HG03097 (cell line): ENCODE data around the gene COL18A1.
"Not testable (repeated sequence)": the region's sequence is repeated elsewhere in the genome, so short reads cannot be mapped to it uniquely, and the experiment has no call there.

Source experiments
- ATAC-seq: cut with Tn5 transposase; IDR thresholded peaks from one replicate; pipeline ENCODE4 v1.9.1; 2021; ENCODE audit not compliant: unreplicated experiment, low FRiP score

The COL18A1 gene

DNA sequence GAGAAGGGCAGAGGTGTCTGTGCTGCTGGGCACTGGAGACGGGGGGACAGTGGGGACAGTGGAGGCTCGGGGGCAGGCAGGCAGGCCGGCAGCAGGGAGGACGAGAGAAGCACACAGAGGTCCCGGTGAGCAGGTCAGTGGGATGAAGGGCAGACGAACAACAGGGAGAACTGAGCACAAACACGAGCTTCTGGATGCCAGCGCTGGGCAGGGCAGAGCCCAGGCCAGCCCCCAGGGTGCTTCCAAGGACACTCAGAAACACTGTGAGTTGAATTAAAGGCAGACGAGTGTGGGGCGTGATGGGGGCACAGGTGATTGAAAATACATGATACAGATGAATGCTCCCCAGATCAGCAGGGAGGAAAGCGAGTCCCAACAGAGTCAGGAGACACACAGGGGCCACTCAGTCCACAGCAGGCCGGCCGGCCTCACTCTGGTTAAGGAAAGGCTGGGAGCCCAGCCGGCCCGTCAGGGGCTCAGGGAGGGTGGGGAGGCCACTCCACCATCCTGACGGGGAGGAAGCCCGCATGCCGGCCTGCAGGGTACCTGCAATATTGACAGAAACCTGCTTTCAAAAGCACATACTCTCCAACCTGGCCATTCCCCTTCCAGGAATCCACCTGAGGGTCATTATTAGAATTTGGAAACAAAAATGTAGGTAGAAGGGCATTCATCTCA lies 123.2 kb downstream of the COL18A1 start:
- no peak for ATAC-seq

DNA sequence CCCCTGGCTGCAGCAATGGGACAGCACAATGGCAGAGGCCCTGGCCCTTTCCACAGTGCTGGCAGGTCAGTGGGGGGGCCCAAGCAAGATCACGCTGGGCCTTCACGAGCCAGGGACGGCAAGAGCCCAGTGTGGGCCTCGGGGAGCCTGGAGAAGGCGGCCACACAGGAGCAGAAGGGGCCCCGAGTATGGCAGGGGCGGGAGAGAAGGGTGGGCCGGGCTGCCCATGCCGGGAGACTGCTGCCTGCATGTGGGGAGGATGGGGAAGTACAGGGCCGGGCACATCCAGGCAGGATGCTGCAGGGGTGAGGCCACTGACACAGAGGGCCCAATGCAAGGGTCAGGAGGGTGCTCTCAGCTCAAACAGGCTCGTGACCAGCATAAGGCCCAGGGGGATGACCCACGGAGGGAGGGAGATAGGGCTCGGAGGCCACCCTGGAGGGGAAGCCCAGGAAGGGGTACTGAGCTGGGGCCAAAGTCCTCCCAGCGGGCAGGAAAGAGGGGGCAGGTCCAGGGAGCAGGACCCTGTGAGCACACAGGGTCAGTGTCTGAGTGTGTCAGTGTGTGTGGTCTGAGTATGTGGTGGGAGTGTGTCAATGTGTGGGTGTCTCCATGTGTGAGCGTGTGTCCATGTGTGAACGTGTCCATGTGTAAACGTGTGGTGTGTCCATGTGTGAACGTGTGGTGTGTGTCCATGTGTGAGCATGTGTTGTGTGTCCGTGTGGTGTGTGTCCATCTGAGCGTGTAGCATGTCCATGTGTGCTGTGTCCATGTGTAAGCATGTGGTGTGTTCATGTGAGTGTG lies 124.2 kb downstream of the COL18A1 start:
- ATAC-seq = no peak

DNA sequence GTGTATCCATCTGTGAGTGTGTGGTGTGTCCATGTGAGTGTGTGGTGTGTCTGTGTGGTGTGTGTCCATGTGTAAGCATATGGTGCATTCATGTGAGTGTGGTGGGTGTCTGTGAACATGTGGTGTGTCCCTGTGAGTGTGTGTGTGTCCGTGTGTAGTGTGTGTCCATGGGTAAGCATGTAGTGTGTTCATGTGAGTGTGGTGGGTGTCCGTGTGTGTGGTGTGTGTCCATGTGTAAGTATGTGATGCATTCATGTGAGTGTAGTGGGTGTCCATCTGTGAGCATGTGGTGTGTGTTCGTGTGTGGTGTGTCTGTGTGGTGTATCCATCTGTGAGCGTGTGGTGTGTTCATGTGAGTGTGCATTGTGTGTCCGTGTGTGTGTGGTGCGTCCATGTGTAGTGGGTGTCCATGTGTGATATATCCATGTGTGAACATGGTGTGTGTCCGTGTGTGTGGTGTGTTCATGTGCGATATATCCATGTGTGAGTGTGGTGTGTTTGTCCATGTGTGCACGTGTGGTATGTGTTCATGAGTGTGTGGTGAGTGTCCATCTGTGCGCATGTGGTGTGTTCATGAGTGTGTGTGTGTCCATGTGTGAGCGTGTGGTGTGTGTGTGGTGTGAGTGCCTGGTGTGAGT lies 124.9 kb downstream of the COL18A1 start:
- no peak for ATAC-seq

DNA sequence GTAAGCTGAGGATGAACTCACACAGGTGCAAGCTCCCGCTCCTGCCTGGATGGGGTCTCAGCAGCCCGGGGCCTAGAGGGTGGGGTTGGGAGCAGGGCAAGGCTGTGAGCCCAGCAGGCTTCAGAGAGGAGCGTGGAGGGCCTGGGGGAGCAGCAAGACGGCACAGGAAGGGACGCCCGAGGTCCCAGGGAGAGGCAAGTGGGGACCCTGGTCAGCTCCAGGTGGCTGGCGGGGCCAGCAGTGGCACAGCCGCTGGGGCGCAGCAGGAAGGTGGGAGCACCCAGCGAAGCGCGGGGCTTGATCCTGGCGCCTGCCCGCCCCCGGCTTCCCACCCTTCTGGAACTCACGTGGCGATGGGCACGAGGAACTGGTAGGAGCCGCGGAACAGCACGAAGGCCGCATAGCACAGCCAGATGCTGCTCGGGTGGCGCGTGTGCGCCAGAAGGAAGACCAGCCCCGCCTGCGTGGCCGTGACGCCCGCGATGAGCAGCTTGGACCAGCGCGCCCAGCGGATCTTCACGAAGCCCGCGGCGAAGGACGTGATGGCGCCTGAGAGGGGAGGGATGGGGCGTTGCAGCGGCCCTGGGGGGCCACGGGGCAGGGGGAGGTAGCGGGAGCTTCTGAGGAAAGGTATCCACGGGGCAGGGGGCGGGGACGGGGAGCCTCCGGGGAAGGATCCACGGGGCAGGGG lies 125.6 kb downstream of the COL18A1 start:
- ATAC-seq = no peak

DNA sequence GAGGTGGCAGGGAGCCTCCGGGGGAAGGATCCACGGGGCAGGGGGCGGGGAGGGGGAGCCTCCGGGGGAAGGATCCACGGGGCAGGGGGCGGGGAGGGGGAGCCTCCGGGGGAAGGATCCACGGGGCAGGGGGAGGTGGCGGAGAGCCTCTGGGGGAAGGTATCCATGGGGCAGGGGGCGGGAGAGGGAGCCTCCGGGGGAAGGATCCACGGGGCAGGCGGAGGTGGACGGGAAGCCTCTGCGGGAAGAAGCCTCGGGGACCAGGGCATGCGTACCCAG lies 126.1 kb downstream of the COL18A1 start:
- not testable (repeated sequence) for ATAC-seq

DNA sequence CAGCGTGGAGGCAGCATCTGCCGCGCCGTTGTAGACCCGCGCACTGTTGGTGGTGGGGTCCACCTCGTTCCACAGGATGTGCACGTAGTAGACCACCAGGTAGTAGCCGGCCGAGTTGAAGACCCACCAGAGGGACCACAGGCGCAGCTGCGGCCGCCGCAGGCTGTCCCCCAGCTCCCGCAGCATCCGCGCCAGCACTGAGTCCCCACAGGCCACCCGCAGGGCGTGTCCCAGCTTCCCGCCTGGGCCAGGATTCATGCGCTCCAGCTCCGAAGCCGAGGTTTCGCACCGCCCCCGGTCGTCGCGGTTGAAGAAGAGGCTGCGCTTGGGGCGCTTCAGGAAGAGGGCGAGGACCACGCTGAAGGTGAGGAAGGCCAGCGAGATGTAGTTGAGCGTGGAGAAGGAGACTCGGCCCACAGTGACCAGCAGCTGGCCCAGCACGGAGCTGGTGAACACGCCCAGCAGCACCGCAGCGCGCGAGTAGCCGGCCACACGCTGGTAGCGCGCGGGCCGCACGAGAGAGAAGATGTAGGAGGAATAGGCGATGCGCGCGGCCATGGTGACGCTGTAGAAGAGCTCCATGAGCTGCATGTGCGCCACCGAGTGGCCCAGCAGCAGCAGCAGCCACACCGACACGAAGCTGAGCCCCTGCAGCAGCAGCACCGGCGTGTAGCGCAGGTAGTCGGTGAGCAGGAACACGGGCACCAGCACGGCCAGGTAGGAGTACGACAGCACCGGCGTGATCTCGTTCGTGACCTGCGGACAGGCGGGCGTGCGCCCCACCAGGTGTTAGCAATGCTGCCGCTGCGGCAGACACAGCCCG lies 126.6 kb downstream of the COL18A1 start:
- no peak for ATAC-seq

DNA sequence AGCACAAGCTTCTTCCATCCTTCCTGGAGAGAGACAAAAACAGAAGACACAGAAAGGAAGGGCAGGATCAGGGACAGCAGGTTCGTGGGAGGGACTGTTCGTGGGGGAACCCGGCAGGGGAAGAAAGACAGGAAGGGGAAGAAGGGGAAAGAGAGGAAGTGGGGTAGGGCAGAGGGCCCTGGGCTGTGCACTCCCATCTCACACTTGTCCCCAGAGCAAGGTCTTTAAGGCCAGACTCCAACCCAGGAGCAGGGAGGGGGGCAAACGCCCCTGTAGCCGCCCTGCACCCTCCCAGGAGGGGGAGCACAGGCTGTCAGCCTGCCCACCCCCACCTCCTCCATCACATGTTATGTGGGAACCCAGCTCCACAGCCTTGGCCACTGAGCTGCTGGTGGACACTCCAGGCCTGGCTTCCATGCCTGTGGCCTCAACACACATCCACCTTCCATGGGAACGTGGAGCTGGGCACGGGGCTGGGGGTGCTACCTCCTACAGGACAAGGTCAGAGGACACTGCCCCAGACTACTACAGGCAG lies 127.9 kb downstream of the COL18A1 start:
- no peak for ATAC-seq

DNA sequence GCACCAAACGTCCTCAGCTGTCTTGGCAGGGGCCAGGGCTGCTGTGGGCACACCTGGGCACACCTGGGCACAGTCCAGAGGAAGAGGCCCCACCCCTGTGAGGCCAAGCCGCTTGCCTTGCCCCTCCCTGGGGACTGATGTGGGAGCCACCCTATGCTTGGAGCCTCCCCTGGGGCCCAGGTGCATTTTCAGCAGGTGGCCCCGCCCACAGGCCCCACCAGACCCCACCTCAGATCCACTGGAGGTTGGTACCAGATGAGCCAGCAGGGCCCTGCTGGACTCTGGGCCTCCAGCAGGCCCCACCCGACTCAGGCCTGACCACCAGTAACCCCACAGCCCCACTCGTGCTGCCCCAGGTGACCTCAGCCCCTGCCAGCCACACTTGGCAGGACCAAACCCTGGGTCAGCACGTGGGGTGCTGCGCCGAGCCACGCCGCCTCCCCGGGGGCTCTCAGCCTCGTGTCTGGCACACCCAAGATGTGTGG lies 128.4 kb downstream of the COL18A1 start:
- ATAC-seq = no peak

DNA sequence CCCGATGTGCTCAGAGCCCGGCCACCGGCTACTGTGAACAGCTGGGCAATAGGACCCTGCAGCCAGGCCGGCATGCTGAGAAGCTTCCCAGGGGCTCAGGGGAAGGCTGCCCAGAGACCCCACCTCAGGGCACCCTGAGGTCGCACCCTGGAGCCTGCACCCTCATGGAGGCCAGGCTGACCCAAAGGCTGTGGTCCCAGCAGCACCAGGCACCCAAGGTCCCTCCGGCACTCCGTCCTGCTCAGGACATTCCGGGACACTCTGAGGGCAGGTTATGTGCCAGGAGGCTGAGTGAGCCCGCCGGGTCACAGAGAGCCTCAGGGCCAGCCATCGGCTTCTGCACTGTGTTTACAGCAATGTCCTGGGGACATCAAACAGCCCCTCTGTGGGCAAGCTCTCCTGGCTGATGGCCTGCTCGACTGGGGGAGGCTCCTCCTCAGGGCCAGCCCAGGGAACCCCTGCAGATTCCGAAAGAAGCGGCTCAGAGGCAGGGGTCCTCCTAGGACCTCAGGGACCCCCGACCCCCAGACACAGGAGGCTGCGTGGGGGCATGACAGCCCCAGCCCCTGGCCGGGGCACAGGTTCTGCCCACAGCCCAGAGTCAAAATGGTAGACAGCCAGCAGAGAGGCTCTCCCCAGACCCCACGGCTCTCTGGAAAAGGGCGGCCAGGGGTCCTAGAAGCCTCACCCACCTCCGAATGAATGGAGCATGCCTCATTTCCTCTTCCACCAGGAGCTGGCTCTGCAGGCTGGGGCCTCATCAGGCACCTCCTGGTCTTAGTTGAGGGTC lies 129.1 kb downstream of the COL18A1 start:
- no peak for ATAC-seq

DNA sequence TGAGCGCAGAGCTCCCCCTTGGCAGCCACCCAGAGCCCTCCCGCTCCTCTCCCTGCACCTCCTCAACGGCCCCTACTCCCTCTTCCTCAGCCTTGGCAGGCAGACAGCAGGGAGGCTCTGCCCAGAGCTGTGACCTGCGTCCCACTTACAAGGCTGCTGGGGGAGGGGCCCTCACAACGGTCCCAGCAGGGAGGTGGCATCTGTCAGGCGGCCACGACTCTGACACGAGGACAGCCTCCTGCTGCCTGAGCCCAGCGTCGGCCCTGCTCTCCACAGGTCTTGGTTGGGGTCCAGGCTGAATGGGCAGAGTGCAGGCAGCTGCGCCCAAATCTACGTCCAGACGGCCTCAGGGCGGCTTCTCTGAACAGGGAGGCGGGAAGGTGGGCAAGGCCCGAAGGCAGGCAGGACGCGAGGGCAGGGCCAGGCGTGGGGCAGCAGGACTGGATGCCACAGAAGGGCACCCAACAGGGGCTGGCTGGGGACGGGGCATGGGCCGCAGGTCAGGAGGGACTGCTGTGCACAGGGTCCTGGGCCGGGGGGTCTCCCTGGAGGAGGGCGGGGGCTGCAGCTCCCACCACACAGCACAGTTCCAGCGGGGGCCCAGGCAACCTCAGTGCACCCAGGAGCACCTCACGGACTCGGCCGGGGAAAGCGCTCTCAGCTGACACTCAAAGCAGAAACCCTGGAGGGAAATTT lies 129.8 kb downstream of the COL18A1 start:
- no peak for ATAC-seq

DNA sequence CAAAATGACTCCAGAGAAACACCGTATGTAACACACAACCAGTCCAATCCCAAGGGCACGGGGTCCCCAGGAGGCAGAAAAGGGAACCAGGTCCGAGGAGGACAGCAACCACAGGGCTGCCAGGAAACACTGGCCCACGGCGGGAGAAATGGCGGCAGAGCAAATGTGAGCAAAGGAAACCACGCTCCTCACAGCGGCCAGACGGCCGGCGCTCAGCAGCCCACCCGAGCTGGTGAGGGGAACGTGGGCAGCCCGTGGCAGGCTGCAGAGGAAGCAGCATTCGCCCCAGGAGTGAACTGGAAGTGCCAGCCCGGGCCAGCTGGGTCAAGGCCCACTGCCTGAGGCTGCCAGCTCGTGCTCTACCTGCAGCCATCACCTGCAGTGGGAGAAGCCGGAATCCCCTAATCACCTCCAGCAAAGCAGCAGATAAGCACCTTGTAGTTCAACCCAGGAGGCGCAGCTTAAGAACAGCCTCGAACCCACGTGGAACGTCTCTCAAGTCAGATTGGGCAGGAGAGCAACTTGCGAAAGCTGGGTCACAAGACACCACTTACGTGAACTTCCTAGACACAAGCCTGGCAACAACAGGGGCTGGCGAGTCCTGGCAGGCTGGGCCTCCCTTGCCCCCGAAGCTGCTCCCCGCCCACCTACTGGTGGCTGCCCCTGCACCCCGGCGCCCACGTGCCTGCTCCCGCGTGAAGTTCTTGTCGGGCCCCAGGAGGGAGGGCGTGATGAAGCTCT lies 130.5 kb downstream of the COL18A1 start:
- ATAC-seq = no peak

DNA sequence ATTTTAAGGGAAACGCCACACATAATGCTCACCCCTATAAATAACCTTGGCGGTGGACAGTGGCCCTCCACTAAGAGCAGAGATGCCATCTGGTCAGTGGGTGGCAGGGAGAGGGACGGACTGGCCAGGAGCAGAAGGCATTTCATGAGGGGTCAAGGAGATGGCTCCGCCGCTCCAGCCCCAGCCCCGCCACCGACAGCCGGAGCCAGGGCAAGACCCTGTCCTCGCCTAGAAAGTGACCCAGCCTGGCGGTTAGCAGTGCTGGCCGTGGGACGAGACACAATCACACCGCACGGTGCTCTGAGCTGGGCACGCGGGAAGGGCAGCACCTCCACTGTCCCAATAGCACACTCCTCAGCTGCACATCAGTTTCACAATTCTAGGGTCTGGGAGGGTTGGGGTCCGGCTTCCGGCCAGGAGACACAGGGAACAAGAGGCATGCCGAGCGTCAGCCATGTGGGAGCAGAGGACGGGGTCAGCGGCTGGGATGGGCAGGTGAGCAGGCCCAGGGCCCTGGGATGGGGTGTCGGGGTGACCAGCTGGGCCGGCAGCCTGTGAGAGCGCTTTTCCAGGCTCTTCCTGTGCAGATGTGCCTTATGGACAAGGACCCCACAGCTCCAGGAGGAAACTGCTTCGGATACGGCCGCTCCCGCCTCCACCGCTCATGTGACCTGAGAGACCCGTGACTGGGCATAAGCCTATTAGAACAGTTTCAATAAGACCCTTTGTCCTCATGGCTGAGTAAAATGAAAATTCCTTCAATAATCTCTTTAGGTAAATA lies 131.5 kb downstream of the COL18A1 start:
- no peak for ATAC-seq

DNA sequence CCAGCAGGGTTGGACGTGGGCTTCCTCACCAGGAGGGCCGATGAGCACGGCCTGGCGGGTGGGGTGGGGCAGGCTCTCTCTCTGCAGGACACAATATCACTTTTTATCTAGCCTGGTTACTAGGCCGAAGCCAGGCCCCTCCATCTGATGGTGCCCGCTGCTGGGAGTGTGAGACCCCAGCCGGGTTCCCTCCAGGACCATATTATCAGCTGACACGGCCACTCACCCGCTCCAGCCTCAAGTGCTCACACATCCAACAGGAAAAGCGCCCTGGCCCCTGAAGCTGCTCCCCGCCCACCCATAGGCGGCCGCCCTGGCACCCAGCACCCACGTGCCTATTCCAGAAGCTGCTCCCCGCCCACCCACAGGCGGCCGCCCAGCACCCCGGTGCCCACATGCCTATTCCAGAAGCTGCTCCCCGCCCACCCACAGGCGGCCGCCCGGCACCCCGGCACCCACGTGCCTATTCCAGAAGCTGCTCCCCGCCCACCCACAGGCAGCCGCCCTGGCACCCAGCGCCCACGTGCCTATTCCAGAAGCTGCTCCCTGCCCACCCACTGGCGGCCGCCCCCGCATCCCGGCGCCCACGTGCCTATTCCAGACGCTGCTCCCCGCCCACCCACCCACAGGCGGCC lies 132.3 kb downstream of the COL18A1 start:
- no peak for ATAC-seq

DNA sequence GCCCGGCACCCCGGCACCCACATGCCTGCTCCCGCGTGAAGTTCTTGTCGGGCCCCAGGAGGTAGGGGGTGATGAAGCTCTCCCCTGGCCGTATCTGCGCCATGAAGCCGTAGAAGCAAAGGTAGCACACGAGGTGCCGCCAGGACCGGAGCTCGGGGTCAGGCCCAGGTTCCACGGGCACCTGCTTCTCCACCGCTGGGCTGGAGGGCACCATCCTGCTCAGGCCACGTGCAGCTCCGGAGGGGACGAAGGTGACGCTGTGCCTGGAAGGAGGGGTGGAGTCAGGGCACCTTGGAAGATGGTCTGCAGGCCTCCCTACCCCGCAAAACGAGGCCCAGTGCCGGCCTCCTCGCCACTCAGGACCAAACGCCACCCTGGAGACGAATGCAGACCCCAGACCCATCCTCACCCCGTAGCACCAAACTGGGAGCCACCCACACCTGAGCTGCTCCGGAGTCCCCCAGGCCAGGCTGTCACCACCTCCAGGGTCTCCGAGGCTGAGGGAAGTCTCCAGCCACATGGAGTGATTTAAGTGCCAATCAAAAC lies 132.9 kb downstream of the COL18A1 start:
- no peak for ATAC-seq

DNA sequence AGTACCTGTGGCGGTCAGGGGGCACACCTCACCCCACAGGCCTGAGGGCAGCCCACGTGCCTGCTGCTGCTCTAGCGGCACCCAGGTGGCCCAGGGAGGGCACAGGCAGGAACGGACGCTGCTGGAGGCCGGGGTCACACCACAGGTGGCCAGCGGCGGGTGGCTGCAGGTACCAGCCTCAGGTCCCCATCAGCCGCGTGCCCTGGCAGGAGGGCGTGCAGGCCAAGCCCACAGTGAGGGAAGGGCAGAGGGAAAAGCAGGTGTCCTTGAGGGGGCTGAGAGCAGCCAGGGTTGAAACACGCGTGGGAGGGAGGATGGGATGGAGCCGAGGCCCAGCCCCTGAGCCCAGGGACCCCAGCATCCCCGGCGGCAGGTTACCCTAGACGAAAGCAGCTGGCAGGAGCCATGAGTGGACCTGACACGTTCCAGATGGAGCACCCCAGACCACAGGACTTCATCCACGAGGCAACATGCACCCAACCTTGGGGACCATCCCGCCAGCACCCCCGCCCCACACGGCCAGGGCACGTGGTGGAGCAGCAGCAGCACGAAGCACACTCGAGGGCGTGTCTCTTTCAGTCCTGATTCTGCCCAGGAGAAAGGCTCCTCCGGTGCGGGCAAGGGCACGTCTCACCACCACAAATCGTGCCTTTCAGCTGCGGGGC lies 133.5 kb downstream of the COL18A1 start:
- no peak for ATAC-seq
